Pancreas (tissue), 10 donors: ENCODE results near the gene SORCS2. TPM values are rescaled to one million over a fixed set of nuclear protein-coding genes. Genes with fewer than 3 reads are reported as not detected.
A peak's percentile ranks its signal among the peaks of the same experiment; 100 is the strongest.

ENCODE experiments used
- ATAC-seq, 4 donors: fragments of 200-7000 bp; cut with Tn5 transposase; one replicate each; pipeline versions ENCODE4 v1.8.0 to v1.9.1; 2020; ENCODE audit warnings: mild to moderate bottlenecking in 4 of 4, moderate library complexity in 4 of 4
- DNase-seq, 6 donors: peaks; one replicate each; pipeline ENCODE4 v3.0.0-alpha.2; 2020
- FAIRE-seq: peaks from 2 replicates; lab custom pipeline; 2012; peaks lifted over from hg19 to GRCh38; lab: Jason Lieb, UNC
- H3K27ac ChIP-seq, 4 donors: fragments of 200-600 bp; sonication (generic); 1 replicate in 3 of 4; 2 replicates in 1 of 4; pipeline versions ENCODE4 v1.5.0 to v1.8.0; 2020
- H3K27me3 ChIP-seq, 4 donors: fragments of 200-600 bp; one replicate each; pipeline ENCODE4 v1.8.0; 2021
- H3K36me3 ChIP-seq, 3 donors: fragments of 200-600 bp; sonication (generic) in 1 of 3; one replicate each; pipeline versions ENCODE4 v1.5.0 to v1.8.0; 2020 to 2021
- H3K4me1 ChIP-seq, 3 donors: fragments of 200-600 bp; one replicate each; pipeline ENCODE4 v1.8.0; 2021
- H3K4me3 ChIP-seq, 4 donors: fragments of 200-600 bp; sonication (generic) in 2 of 4; one replicate each; pipeline versions ENCODE4 v1.5.0 to v1.8.0; 2020 to 2021
- H3K9me3 ChIP-seq, 4 donors: fragments of 200-600 bp; one replicate each; pipeline ENCODE4 v1.8.0; 2021
- WGBS, 2 donors: extraction: QIAGEN DNeasy Blood & Tissue Kit; methylation state at CpG; one replicate each; pipeline ENCODE4 v1.1.7; 2013; 5-methylcytosine and 5-hydroxymethylcytosine counted together
- intact Hi-C, 3 donors: fragments of 100-400 bp; cut with DNase I; formaldehyde crosslinking; loops; one replicate each; pipeline versions ENCODE4 v1.11.1 to v1.14.2; 2022
- polyA plus RNA-seq, 2 donors: library from polyadenylated mRNA; stranded (reverse); fragments of 200-250 nt; gene quantifications; one replicate each; pipeline ENCODE4 v1.2.3, GENCODE V29; 2013
- total RNA-seq, 6 donors: library from RNA; stranded (reverse); fragmentation: NEBNext Ultra II Directional in 4 of 6; extraction: Animal tissue kit (Norgen Biotek cat#: 25700) in 4 of 6; gene quantifications; one replicate each; pipeline versions ENCODE4 v1.2.1 to v1.2.4, GENCODE V29; 2021 to 2023
- TF ChIP-seq, protein P1 (sequence below), 4 donors: fragments of 200-600 bp; sonication (generic) in 3 of 4; IDR thresholded peaks; one replicate each; pipeline versions ENCODE4 v1.5.0 to v1.8.0; 2021; ENCODE audit warnings: antibody characterized with exemption in 4 of 4
- donor health status: healthy with polysubstance abuse.
- donor health status: DM: no; HTN: no; CAD: no; lungs with moderate emphysema.
- donor health status: DM: no; HTN: no; CAD: no.
- donor health status: control.
- donor health status: control.
- donor health status: Bipolar disorder and iron deficiency.
- donor health status: DM: yes; HTN: yes; CAD: no.
- donor health status: DM: no; HTN: no; CAD: no.
- donor health status: DM: no; HTN: no; CAD: no.
- donor health status: DM: yes; HTN: yes; CAD: no.

Gene SORCS2
- total and polyA plus RNA-seq, 8 donors: 0.14 to 1.7 (median 0.42) TPM

DNA sequence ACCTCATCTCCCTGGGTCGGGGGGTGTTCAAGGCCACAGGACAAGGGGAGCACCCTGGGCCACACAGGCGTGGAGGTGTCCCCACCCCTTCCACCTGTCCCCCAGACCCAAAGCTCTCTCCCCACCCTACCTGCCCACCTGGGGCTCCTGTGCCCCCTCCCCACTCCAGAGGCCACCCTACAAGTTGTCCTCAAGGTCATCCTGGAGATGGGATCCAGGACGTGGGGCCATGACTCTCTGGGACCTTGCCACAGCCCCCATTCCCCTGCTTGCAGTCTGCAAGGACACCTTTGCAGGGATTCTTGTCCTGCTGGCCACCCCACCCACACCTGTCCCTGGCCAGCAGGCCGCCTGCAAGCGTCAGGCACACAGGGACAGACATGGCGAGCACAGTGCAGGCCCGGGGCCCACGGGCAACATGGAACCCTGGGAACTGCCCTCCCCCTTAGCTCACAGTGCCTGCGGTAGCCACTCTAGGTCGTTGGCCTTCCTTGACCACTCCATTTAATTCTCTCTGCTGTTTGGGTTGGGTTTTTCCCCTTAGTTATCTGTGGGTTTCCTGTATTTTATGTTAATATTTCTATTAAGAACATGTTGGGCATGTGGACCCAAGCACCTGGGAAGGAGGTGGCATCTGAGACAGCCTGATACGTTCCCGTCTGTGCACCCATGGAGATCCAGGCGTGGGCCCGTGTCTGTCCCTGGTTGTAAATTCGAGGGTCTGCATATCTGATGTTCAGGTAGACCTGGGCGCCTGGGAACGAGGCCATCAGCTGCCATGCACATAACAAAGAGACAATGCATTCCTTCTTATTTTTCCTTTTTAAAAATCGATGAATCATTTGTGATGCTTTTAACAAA lies 549.8 kb downstream of the SORCS2 start:
- Histone ChIP-seq H3K4me3 (no peak overlapping the region), H3K27me3 (no peaks in the 10 kb centered on the region), H3K36me3 (no peaks in the 10 kb centered on the region), H3K27ac (no peak overlapping the region), H3K4me1 (no peaks in the 10 kb centered on the region), H3K9me3 (no peaks in the 10 kb centered on the region)
- 83 to 85% methylated on average over 18 of the region's 18 CpGs for WGBS, 2 donors
- TF ChIP-seq, protein P1, sequence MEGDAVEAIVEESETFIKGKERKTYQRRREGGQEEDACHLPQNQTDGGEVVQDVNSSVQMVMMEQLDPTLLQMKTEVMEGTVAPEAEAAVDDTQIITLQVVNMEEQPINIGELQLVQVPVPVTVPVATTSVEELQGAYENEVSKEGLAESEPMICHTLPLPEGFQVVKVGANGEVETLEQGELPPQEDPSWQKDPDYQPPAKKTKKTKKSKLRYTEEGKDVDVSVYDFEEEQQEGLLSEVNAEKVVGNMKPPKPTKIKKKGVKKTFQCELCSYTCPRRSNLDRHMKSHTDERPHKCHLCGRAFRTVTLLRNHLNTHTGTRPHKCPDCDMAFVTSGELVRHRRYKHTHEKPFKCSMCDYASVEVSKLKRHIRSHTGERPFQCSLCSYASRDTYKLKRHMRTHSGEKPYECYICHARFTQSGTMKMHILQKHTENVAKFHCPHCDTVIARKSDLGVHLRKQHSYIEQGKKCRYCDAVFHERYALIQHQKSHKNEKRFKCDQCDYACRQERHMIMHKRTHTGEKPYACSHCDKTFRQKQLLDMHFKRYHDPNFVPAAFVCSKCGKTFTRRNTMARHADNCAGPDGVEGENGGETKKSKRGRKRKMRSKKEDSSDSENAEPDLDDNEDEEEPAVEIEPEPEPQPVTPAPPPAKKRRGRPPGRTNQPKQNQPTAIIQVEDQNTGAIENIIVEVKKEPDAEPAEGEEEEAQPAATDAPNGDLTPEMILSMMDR (IDR thresholded peaks at IDR 0.05): no peak
- DNase-seq (peak in 1 of 6 donors; percentile 38), ATAC-seq (no peak), FAIRE-seq (no peak)
- intact Hi-C loops: no loop called here

DNA sequence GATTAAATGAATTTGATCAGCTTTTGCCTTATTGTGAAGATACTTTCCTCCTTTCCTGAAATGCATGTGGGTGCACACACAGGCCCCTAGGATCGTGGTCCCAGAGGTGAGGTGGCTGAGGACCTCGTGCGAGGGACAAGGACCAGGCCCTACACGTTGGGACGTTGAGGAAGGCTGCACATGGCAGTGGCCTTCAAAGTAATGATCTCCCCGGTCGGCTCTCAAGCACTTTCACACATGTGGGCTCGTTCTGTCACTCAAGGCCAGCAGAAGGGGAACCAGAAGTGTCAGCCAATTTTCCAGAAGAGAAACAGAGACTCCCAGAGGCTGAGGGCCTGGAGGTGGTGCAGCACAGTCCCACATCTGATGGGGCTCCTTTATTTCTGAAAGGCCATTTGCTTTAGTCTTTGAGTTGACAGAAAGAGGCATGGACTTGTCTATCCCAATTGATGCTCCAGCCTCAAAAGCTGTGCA lies 550.5 kb downstream of the SORCS2 start:
- Histone ChIP-seq H3K4me3 (no peak overlapping the region), H3K36me3 (no peaks in the 10 kb centered on the region), H3K27me3 (no peaks in the 10 kb centered on the region), H3K9me3 (no peaks in the 10 kb centered on the region), H3K4me1 (no peaks in the 10 kb centered on the region), H3K27ac (no peak overlapping the region)
- DNase-seq: no peak
- intact Hi-C loops: no loop called here
- 55 to 57% methylated on average over 8 of the region's 8 CpGs for WGBS, 2 donors
- TF ChIP-seq, protein P1 (IDR thresholded peaks at IDR 0.05): no peak
- no peak for ATAC-seq
- no peak for FAIRE-seq

DNA sequence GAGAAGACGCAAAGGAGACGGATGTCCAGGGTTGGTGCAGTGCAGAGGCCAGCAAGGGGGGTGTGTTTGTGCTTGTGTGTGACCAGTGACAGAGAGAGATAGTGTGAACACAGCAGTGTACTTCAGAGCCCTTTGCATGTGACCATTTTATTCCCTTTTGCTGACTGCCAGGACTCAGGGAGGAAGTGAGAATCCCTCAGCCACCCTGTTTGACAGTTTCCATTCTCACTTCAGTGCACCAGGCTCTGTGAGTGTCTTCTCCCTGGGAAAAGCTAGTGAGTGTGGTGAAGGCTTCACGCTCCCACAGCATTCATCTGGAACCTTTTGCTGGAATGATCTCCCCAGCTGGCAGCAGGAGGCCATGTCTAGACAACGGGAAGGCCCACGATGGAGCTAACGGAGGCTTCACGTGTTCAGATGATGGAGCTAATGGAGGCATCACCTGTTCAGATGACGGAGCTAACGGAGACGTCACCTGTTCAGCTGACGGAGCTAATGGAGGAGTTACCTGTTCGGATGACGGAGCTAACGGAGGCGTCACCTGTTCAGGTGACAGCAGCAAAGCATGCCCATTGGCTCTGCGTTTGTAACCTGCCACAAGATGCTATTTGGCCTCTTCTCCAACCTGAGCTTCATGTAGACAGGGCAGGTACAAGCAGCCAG lies 551.9 kb downstream of the SORCS2 start:
- WGBS, 2 donors: 79 to 83% methylated on average over 16 of the region's 16 CpGs
- no peaks in the 10 kb centered on the region for H3K27me3 ChIP-seq
- H3K36me3 ChIP-seq: no peaks in the 10 kb centered on the region
- TF ChIP-seq, protein P1 (IDR thresholded peaks at IDR 0.05): no peak
- H3K4me1 ChIP-seq: no peaks in the 10 kb centered on the region
- no peak overlapping the region for H3K4me3 ChIP-seq
- H3K27ac ChIP-seq: no peak overlapping the region
- ATAC-seq: peak in 3 of 4 donors; percentile 18 to 65 (median 56)
- DNase-seq: peak in 2 of 6 donors; percentile 2 to 10
- intact Hi-C loops: no loop called here
- FAIRE-seq: no peak
- no peaks in the 10 kb centered on the region for H3K9me3 ChIP-seq

DNA sequence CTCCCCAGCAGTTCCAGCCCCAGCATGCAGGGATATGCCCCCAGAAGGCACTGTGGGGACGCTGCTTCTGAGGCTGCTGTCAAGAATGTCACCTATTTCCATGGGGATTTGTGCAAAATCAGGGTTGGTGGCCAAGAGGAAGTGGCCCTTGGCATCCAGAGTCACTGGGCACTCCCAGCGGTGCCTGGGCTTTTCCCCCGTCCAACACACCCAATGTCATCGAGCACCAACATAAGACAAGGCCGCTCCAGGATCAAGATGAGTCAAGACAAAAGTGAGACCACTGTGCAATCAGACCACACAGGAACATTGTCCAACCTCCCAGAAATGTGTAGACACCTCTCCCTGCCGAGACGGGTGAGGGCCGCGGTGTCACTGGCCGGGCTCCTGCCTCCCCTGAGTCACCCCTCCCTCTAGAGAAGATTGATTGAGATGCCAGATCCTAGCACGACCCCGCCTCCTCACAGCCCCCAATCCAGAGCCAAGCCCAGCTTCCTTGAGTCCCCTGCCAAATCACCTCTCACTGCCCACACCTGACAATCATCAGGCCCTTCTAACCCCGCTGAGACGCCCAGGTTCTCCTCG lies 553.1 kb downstream of the SORCS2 start:
- Histone ChIP-seq H3K4me1 (no peaks in the 10 kb centered on the region), H3K9me3 (no peaks in the 10 kb centered on the region), H3K27me3 (no peaks in the 10 kb centered on the region), H3K36me3 (no peaks in the 10 kb centered on the region), H3K4me3 (no peak overlapping the region), H3K27ac (no peak overlapping the region)
- FAIRE-seq (no peak), DNase-seq (peak in 2 of 6 donors; percentile 11 to 21), ATAC-seq (no peak)
- intact Hi-C loops: no loop called here
- WGBS, 2 donors: 79 to 80% methylated on average over 15 of the region's 15 CpGs
- TF ChIP-seq, protein P1 (IDR thresholded peaks at IDR 0.05): no peak
